HG03558 (cell line): Measurements from ENCODE around the gene AGAP1.
"Not testable (repeated sequence)": the region's sequence is repeated elsewhere in the genome, so short reads cannot be mapped to it uniquely, and the experiment has no call there.

Experiments used
- ATAC-seq: cut with Tn5 transposase; IDR thresholded peaks from one replicate; pipeline ENCODE4 v1.9.1; 2021; ENCODE audit warnings: moderate number of reproducible peaks; ENCODE audit not compliant: unreplicated experiment; ENCODE audit errors: extremely low read depth

AGAP1 gene

DNA sequence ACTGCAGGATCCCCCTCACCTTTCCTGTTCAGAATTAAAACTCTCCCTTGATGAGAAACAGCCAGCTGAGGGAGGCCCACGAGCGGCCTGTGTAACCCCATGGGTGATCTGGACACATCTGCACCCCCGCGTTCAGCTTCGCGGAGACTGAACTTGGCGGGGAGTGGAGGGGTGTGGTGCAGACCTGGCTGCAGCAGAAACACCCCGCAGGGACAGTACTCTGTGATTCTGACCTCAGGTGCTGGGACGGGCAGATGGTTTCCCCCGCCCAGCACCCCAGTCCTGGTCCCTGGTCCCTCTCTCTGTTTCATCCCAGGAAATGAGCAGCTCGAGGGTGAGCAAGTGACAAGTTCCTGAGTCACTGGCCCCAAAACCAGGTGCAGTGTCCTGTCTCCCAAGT, 633.2 kb downstream of the AGAP1 start:
- no peak for ATAC-seq

DNA sequence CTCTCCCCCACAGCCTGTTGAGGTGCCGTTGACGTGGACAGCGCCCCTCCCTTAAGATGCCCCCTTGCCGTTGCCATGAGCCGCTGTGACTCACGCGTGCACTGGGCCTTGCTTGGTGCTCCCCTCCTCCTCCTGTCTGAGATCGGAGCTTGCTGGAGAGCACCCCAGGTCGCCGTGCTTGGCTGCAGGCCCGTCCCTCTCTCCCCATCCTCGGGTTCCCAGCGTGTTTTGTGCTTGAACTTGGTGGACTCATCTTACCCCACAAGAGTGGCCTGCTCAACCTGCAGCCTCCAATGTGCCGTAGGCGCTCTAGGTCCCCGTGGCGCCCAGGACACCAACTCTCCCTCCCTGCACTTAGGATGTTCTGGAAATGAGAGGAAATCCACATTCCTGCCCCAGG, 634.5 kb downstream of the AGAP1 start:
- no peak for ATAC-seq

DNA sequence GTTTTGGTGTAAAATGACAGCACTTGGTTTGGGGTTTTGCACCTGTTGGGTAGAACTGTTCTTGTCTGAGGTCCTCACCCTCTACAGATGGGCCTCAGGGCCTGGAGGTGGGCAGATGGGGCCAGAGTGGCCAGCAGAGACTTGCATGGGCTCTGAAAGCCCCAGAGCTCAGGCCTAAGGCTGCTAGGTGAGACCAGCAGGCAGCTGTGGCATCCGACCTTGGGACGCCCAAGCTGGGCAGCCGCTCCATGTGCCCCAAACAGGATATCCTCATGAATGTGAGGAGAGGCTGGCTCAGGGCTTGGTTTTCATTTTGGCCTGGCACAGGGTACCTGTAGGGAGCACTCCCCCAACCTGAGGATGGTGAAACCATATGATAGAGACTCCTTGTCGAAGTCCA, 636.1 kb downstream of the AGAP1 start:
- no peak for ATAC-seq

DNA sequence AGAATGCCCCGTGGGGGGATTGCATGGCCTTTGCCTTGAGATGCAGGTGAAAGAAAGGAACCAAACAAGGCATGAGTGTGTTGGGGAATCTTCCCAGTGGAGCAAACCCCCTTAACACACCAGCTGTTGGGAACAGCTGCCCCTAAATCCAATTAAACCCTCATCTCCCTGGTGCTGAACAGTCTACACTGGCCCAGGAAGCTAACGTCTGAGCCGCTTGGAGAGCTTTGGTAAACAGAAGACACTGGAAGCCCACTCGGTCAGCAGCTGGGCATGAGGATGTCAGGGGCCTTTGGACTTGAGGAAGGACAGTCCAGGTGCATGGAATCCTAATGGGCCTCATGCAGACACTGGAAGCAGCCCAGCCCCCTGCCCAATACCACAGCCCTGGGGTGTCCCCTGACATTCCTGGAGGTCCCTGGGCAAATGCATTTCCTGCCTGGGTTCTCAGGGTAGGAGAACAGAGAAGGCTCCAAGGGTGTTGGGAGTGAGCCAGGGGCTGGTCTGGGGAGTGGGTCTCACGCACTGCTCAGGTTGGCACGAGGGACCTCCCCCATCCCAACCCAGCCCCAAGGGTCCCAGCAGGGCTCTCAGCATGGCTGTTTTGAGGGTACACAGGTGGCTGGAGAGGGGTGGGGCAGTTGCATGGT, 636.6 kb downstream of the AGAP1 start:
- no peak for ATAC-seq

- ATAC-seq: no peak
Measured at GRCh38 chr2:236131073-236131692, 637.3 kb downstream of the AGAP1 start.

DNA sequence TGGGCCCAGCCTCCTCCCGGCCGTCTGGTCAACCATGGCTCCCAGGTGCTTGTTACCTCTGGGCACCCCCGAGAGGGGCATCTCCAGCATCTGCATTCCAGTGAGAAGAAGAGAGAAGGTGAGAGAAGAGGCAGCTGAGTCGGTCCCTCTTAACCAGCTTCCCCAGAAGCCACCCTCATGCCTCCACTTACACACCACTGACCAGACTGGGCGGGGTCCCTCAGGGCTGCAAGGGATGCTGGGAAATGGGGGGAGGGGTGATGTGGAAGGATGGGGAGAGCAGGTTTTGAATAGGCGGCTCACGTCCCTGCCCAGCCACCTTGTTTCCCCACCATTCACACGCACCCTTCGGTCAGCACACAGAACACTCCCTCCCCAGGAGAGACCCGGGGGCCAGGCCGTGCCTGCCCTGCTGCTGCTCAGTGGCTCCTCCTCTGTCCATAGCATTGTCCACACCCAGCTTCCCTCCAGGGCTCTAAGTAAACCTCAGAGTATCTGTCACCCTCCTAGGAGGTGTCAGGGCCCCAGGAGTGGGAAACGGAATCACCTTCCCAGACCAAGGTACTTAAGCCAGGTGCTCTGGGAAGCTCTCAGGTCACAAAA, 639.7 kb downstream of the AGAP1 start:
- ATAC-seq: no peak

DNA sequence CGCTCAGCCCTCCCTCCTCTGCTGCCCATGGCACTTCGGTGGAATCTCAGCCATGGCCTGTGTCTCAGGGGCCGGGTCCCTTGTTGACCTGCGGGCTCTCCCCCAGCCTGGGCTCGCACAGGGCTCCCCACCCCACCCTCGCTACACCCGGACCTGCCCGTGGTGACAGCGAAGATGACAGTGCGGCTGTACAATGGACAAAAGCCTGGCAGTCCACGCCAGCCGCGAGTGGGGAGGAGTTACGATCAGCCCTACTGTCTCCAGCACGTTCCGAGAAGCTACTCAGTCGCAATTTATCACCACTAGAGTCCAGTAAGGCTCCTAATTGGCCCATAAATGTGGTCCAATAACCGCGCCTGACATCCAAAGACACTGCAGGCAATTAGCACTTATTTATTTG, 642.7 kb downstream of the AGAP1 start:
- ATAC-seq: no peak

DNA sequence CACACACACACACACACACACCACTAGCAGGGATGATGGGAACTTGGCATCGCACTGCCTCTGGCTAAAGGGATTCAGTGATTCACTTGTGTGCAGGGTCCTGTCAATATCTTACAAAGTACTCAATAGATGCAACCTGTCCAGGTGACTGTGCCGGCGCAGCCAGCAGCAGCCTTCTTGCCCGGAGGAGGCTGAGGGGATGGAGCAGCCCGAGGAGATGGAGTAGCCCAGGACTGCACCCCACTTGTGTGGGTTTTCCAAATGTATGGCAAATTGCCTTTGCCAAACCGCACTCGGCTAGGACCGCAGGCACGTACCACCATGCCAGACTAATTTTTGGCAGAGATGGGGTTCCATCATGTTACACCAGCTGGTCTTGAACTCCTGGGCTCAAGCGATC, 643.2 kb downstream of the AGAP1 start:
- no peak for ATAC-seq

DNA sequence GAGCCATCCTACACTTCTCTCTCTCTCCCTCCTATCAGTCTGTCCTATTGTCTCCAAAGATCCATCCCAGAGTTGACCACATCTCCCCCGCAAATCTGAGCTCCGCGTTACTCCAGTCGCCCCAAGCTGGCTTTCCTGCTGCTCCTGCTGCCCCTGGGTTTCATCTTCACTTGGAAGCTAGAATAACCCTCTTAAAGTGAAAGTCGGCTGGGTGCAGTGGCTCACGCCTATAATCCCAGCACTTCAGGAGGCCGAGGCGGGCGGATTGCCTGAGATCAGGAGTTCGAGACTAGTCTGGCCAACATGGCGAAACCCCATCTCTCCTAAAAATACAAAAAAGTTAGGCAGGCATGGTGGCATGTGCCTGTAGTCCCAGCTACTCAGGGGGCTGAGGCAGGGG, 647.8 kb downstream of the AGAP1 start:
- ATAC-seq: not testable (repeated sequence)

DNA sequence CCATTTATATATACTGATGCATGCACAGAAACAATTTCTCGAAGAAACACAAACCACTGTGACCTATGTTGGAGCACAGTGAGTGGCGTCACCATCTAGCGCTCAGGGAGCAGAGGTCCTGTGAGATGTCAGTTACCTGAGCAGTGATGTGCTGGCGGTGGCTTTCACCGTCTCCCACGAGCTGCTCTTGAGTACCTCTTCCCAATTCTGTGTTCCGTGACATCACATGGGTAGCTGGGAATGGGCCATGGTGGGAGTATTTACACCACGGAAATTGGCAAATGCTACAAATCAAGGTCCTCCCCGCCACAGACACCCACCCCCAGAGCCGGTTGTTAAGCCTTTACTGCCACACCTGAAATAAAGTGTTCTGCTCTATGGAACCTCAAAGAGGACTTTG, 650.0 kb downstream of the AGAP1 start:
- ATAC-seq: no peak

DNA sequence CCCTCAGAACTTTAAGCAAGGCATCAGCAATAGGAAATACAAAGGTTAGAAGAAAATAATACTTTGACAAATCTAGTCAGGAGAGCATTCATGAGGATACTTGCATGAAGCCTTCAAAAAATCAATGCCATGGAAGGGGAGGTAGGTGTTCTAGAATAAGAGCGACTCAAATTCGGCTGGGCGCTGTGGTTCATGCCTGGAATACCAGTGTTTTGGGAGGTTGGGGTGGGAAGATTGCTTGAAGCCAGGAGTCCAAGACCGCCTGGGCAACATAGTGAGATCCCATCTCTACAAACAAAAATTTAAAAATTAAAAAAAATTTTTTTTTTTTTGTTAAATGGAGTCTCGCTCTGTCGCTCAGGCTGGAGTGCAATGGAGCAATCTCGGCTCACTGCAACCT, 652.6 kb downstream of the AGAP1 start:
- no peak for ATAC-seq

DNA sequence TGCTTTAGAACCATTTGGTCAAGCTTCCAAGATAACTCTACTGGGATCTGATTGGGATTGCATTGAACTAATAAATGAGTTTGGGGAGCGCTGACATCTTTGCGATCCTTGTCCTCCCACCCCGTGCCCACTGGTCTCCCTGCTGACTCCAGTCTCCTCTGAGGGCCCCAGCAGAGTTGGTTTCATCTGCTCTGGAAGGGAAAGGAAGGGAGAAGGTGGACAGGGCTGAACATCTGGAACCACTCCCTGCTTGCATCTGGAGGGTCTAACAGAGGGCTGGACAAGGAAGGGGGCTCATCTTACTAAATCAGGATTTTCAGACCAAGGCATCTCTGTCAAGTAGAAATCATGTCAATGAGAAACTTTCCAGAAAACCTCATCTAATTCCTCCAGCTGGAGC, 661.6 kb downstream of the AGAP1 start:
- ATAC-seq: no peak

GRCh38 chr2:236156095-236156859, 662.4 kb downstream of the AGAP1 start:
- no peak for ATAC-seq

- no peak for ATAC-seq
Measured at GRCh38 chr2:236156860-236157194, 663.0 kb downstream of the AGAP1 start.

GRCh38 chr2:236157366-236157765, 663.5 kb downstream of the AGAP1 start:
- no peak for ATAC-seq

DNA sequence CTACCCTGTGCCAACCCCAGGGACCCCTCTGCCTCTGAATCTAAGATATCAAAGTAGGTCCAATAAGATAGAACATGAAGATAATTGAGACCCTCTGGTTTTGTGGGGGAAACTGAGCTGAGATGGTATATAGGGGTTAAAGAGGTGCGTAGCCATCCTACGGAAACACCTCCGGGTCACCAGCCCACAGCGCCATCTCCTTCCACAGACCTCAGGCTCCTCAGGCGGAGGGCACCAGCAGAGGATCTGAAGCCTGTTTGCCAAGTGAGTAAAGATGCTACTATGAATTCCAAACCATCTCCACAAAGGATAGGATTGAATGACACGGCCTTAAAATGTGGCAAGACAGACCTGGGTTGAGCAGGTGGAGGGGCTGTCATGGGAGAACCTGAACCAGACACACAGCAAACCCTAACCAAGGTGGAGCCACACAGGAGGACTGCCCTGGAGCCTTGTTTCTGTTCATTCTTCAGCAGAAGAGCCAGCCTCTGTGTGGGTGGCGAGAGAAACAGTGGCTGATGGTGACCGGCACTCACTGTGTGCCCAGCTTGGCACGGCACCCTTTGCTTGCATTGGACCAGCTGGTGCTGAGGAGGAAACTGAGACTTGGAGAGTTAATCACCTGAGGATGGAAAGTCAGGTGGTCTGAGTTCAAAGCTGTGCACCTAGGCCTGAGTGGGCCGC, 664.1 kb downstream of the AGAP1 start:
- ATAC-seq: no peak

DNA sequence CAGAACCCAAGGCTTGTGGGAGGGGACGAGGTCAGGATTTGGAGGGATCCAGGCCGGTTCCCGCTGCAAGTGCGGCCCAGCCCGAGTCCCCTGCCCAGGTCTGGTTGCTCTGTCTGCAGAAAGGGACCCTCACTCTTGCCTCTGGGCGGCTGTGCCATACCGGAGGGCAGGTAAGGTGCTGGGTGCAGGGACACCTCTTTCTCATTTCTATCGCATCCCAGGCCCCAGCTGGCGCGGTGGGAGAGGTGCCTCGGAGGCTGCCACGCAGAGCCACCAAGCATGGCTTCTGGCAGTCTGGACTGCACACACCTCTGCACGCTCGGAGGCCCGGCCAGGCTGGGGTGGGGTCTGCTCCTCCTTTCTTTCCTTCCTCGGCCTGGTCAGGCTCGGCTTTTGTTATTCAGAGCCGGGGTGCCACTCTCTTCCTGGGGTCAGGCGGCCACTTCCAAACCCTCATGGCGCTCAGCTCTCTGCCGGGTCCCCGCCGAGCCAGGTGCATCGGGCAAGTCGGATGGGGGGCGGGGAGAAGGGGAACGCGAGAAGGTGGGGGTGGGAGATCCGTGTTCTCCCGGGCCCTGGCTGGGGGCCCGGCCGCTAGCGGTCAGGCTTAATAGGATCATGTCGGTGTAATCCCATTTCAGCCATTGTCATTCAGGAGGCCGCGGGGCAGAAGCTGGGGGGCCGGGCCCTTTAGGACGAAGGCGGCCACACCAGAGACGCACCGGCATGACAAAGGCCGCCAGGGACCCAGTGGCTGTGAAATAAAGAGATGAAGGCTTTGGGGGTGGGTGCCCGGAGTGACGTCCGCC, 665.3 kb downstream of the AGAP1 start:
- no peak for ATAC-seq

DNA sequence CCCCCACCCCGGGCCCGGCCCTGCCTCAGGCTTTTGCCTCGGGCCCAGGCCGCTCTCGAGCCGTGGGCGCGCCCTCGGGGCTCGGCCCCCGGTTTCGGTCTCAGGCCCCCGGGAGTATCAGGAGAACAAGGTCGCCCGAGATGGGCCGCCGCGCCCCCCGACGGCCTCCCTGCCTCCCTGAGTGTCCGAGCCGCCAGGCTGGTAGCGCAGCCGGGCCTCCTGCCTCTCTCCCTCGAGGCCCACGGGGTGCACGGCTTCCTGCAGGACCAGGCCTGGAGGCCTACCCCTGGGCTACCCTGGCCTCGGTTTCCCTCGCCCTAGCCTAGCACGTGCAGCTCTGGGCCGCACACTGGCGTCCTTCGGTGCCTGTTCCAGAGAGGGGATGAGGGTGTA, 665.9 kb downstream of the AGAP1 start:
- ATAC-seq: no peak

- ATAC-seq: no peak
Measured at GRCh38 chr2:236160366-236161081, 666.7 kb downstream of the AGAP1 start.
